ENCODE measurements around the gene LY6G6D.
"Not testable (repeated sequence)": the region's sequence is repeated elsewhere in the genome, so short reads cannot be mapped to it uniquely, and the experiment has no call there.

Gene LY6G6D

DNA sequence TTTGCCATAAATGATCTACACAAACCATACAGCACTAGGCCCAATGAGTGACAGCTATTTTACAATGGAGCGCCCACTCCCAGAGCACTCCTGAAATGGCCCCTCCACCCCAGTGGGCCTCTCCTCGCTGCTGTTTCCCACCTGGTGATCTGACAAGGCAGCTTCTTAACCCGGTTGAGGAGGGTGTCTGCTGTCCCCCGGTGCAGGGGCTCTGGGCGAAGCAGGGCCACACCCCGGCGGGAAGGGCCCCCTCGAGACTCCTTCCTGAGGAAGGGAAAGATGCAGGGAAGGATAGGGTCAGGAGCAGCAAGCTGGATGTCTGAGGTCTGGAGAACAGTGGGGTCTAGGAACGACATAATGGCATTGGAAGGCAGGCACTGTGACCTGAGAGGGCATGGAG, 22.3 kb upstream of the LY6G6D start:
- DNase-seq = no peak

DNA sequence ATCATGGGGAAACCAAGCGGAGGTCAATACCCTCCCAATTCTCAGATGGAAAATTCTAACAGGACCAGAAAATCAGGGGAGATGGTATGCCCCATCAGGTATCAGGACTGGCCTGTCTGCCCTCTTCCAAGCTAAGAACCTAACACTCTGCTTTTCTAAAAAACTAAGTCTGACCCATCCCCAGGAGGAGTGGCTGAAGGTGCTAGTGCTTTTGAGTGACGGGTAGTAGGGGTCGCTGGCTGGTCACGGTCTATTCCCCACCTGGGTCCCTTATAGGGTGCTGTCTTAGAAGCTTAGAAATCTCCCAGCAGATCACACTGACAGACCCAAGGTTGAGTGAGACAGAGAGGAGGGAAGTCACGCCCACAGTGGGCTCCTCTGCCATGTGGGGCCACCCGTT, 21.6 kb upstream of the LY6G6D start:
- DNase-seq = no peak

DNA sequence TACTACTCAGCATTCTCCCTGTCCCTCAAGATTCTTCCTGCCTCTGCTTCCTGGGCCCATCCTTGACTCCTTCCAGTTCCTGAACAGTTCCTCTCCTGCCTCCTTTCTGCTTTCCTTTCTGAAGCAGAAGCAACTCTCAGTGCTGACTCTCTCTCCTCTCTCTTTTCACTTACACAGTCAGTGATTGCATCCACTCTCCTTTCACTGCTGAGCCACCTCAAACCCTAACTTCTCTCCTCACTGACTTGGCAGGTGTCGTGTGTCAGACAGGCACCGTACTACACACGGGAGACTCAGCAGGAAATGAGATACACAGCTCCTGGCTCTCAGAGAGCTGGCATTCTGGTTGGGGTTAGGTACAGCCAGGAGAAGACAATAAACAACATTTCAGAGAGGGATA, 17.6 kb upstream of the LY6G6D start:
- no peak for DNase-seq

DNA sequence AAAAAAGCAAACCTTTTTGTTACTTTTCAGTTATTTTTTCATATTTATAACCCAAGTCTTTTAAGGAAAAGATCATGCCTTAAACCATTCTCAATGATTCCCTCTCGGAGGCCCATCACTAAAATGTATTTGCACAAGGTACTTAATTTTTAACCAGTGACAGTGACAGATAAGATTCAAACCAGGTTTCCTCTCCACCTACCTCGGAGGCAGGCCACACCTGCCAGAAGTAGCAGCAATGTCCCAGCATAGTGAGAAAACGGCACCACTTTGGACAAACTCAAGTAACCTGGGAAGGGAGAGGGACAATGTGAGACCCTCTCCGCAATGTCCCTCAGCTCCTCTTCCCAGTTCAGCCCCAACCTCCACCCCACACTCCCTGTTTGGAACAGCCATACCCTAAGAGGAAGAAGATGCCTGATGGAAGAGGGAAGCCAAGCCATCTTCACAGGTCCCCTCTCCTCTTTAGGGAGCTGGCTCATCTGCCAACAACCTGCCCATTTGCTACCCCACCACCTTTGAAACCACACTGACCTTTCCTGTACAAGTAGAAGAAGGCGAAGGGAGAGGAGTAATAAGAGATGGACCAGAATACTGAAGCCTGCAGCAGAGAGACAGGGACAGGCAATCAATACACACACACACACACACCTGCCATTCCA, 14.3 kb upstream of the LY6G6D start:
- DNase-seq = no peak

DNA sequence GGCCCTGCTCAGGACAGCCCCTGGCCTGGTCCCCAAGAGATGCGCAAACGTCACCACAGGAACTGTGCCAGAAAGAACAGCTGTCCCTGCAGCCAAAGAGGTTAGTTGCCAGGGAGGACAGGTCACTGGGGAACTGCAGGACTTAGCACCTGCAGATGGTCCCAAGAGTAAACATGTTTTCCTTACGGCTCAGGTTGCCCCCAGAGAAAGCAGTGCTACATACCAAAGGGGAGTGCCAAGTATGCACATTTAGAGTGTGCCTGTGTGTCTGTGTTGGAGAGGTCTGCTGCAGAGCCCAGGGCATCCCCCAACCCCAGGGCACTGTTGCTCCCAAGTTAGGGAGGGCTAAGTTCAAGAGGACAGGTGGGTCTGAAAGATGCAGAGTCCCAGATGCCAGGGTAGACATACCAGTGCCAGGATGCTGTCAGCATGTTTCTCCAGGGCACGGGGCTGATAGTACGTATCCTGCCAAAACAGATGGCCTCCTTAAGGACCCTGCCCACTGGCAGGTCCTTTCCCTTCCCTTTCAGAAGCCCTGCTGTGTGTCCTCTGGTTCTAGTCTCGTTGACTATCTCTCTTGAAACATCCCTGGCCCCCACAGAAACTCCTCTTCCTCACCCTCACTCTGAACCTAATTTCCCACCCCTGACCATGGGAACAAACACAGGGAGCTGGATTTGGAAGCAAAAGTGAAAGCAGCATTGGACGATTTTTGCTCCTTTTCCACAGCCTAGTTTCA, 13.3 kb upstream of the LY6G6D start:
- DNase-seq = no peak

DNA sequence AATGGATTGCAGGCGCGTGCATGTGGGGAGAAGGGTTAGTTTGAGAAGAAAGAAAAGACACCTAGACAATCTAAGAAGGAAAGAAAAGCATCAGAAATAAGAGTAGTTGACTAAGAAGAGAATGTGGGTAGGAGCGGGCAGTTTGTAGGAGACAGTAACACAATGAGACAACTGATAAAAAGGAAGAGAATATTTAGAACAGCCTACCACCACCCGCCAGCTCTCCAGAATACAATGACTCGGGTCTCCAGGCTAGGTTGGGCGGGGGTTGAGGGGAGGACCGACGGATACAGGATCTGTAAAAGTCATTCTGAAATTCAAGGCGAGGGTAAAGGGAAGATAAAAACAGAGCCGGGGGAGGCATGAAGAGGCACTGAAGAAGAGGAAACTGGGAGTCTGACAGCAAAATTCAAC, 12.7 kb upstream of the LY6G6D start:
- no peak for DNase-seq

DNA sequence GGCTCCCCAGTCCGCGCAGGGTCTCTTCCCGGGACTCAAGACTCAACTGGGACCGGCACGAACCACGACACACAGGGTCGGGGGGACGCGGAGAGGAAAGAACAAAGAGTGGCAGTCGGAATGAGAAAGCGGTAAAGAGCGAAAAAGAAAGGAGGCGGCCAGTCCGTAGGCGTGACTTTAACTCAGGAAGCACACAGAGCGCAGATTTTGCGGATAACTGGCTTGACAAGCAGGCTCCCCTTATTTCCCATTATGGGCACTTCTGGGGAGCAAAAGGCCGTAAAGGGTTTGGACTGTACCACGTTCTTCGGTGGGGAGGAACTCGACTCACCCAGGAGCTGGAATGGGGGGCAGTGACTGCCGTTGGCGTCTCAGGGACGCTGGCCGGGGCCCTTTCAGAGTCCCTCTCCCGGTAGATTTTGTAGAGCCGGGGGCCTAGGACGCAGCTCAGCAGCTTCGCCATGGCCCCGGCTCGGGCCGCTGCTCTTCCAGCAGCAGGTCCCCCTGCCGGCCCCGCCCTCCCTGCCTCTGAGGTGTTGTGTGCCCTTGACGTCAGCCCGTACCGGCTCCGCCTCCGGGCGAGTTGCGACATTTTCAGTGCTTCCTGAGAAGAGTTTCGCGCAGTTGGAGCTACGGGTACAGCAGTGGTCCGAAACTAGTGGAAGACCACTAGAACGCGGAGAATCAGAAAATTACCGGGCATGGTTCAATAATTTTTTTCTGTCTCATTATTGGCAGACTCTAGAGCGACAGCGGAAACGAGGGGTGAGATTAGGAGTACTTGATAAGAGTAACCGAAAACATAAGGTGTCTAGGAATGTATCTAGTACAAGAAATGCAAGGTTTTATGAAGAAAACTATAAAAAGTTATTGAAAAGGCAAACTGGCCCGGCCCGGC, 12.1 kb upstream of the LY6G6D start, which contains the start of gene ABHD16A:
Gene ABHD16A, minus strand, starts transcription at position 506 of the 898 bp plus-strand sequence. Its CDS starts 43 bp downstream, at position 463.
- DNase-seq = peak; percentile 94 to 97

DNA sequence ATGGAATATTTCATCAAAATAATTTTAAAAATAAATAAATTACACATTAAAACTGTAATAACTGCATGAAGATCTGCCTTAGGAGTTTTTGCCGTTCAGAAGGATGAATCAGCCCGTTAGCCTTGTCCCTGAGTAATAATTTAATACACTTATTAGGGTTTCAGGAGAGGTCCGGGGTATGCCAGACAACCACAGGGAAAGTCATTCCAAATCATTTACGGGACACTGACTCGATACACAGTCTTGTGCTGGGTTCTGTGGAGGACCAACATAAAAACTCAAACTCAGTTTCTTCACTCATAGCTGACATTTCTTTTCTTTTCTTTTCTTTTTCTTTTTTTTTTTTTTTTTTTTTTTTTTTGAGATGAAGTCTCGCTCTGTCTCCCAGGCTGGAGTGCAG, 9.2 kb upstream of the LY6G6D start:
- DNase-seq = no peak

DNA sequence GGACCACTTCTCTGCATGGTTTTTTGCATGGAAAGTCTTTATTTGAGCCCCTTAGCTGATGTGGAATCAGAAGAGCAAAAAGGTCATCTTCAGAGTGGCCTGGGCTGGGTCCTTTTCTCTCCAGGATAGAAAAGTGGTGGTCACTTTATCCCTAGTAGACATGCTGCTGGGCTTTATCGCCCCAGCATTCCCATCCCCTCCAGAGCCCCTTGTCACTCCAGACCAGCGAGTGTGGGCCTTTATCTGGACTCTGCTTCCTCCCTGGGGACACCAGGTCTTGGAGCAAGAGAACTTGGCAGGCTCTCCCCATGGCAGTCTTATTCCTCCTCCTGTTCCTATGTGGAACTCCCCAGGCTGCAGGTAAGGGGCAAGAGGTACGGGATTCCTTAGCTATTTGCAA, 8.5 kb upstream of the LY6G6D start, which contains the start of gene LY6G6F:
Gene LY6G6F, plus strand, starts transcription at position 268 of the 400 bp plus-strand sequence. Its CDS starts 41 bp downstream, at position 309.
- no peak for DNase-seq

DNA sequence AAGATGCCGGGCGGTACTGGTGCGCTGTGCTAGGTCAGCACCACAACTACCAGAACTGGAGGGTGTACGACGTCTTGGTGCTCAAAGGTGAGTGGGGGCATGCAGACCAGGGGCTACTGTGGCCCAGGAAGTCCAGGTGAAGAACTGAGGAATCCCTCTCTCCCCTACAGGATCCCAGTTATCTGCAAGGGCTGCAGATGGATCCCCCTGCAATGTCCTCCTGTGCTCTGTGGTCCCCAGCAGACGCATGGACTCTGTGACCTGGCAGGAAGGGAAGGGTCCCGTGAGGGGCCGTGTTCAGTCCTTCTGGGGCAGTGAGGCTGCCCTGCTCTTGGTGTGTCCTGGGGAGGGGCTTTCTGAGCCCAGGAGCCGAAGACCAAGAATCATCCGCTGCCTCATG, 7.4 kb upstream of the LY6G6D start:
- no peak for DNase-seq

DNA sequence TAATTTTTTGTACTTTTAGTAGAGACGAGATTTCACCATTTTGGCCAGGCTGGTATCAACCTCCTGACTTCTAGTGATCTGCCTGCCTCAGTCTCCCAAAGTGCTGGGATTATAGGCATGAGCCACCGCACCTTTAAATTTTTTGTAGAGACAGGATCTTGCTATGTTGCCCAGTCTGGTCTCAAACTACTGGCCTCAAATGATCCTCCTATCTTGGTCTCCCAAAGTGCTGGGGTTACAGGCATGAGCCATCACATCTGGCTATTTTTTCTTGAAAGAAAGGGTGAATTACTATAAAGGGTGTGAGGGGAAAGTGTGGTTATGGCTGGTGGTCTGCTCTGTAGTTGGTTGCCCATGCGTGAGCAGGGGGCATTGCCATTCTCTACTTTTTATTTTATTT, 6.9 kb upstream of the LY6G6D start:
- no peak for DNase-seq

DNA sequence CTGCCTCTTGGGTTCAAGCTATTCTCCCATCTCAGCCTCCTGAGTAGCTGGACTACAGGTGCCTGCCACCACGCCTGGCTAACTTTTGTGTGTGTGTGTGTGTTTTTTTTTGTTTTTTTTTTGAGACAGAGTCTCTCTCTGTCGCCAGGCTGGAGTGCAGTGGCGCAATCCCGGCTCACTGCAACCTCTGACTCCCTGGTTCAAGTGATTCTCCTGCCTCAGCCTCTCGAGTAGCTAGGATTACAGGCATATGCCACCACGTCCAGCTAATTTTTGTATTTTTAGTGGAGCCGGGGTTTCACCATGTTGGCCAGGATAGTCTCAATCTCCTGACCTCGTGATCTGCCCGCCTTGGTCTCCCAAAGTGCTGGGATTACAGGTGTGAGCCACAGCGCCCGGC, 6.0 kb upstream of the LY6G6D start:
- not testable (repeated sequence) for DNase-seq

DNA sequence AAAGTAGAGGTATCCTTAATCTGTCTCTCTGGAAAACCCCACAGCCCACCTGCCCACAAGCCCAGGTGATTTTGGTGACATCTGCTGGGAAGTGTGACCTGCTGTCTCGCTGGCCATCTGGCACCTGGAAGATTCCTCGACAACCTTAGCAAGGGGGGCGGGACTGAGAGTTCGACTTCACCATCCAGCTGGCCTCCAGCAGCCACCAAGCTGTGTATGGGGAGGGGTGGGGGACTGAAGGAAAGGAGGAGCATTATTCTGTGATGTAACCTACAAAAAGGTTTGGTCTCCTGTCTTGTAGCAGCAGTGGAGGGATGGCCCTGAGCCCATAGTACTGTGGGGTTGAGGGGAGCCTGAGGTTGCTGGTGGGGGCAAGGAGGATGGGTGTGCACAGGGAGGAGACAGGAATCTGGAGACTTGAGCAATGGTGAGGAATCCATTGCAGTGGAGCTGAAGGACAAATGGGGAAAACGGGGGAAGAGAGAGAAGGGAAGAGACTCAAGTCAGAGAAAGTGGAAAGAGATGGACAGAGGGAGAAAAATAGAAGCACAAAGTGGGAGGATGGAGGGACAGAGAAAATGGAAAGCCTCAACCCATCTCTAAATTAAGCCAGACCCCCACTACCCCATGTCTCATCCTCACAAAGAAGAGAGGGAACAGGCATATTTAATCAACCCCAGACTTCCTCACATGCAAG, 4.5 kb upstream of the LY6G6D start:
- DNase-seq = no peak

DNA sequence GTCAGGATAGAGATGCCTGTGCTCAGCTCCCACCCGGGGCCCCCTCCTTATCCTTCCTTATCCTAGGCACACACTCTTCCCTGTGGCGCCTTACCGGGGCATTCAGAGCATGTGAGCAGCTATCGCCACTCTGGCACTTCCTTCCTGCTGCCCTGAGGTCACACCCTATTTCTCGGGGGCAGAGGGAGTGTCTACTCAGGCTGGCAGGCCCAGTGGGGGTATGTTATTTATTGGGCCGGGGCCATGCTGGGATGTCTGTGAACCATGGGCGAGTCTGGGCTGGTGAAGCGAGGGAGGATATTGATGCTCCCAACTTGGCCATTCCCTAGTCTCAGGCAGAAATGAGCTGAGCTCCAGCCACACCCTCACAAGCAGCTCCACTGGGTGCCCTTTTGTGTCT, 3.9 kb upstream of the LY6G6D start:
- DNase-seq = no peak

DNA sequence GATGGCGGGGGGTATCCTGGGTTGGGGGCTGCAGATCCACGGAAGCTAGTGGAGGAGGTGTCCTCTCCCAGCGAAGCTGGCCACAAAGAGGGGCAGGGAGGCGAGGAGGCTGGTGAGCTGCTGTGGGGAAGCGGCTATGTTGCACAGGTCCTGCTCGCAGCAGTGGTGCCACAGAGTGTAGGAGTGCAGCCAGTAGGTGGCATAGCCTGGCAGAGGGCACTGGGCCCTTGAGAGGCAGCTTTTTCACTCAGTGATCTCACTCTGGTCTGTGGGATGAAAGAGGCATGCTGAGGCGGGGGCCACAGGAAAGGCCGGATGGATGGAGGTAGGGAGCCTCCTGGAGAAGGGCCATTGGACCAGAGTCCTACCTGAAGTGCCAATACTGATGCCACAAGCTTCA, 2.9 kb upstream of the LY6G6D start:
- DNase-seq = no peak

DNA sequence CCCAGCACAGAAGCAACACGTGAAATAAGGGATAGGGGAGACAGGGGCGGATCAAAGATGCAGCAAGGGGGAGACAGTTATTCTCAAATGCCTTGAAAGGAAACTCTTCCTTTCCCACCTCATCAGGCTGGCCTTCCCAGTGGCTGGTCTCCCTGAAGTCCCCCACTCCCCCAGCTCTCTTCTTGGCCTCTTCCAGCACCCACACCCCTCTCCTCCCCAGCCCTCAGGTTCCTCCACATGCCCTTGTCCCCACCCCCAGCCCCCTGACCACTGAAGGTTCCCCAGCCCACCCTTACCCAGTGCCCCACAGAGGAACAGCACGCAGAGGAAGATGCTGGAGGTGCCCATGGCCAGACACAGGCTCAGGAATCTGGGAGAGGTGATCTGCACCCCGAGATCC, 1.7 kb upstream of the LY6G6D start:
- no peak for DNase-seq

DNA sequence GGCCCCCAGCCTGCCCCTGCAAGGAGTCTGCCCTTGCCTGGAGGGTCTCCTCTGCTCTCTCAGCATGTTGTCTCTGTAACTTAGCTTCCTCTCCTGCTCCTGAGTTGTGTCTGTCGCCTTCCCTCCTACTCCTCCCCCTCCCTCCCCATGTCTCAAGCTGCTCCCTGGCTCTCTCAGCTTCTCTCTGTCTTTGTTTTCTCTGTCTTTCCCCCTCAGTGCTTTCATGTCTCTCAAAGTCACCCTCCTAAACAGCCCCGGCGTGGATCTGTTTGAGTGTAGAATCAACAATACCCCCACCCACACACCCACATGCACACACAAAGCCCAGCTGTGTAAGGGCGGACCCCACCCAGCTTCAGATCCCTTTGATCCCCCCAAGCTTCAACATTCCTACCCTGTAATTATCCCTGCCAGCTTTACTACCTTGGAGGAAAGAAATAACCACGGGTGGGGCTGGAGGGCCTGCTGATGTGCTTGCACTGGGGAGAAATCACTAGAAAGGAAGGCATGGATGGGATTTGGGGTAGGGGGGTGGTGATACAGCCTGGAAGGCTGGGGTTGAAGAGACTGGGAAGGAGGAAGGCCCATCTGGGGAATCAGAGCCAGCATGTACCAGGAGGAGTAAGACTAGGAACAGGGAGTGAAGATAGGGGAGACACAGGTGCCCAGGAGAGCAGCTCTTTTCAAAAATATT, 1.0 kb upstream of the LY6G6D start:
- DNase-seq = no peak

DNA sequence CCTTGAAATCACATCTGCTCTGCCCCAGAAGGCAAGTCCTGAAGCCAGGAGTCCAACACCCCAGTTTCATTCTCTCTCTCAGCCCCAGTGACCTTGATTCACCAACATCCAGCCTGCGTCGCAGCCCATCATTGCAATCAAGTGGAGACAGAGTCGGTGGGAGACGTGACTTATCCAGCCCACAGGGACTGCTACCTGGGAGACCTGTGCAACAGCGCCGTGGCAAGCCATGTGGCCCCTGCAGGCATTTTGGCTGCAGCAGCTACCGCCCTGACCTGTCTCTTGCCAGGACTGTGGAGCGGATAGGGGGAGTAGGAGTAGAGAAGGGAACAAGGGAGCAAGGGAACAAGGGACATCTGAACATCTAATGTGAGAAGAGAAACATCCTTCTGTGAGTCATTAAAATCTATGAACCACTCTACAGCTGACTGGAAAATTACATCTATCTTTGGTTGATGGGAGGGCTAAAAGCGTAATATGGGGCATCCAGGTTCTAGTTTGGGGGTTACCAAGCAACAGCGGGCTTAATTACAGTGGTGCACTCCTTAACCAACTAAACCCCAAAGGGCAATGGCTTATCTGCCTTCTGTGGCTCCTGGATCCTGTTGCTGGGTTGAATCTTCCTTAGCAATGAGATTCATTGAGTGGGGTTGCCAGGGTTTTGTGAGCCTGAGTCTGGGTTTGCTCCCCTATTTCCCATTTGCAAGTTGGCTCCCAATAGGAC, 2.5 kb downstream of the LY6G6D start:
- no peak for DNase-seq

DNA sequence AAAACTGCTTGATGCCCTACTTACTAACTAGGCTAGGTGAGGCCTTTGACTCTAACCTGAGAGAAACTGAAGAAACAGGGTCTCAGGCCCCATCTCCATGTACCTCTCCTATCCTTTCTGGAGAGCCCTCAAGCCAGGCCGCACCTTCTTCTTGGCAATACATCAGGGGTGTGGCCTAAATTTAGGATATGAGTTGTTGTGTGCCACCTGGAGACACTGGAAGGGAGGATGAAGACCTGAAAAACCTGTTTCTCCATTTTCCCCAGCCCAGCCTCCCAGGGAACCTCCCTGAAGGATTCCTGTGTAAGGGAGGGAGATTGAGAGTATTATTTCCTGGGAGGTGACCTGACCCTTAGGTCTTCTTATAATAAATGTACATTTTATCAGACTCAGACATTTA, 3.1 kb downstream of the LY6G6D start:
- DNase-seq = no peak

DNA sequence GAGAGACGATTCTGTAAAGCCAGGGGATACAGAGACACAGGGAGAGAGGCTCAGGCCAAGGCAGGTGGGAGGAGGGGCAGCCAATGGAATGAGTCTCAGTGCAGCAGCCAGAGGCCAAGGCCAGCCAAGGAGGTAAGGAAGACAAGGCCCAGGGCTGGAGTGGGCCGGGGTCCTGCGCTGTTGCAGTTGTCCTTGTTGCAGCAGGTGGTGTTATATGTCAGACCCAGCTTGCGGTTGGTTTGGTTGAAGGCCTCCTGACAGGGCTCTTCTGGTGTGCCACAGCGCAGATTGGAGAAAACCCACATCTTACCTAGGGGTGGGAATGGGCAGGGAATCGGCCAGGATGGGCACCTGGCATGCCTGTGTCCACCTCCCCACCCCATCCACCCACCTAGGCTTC, 3.9 kb downstream of the LY6G6D start:
- DNase-seq = no peak

DNA sequence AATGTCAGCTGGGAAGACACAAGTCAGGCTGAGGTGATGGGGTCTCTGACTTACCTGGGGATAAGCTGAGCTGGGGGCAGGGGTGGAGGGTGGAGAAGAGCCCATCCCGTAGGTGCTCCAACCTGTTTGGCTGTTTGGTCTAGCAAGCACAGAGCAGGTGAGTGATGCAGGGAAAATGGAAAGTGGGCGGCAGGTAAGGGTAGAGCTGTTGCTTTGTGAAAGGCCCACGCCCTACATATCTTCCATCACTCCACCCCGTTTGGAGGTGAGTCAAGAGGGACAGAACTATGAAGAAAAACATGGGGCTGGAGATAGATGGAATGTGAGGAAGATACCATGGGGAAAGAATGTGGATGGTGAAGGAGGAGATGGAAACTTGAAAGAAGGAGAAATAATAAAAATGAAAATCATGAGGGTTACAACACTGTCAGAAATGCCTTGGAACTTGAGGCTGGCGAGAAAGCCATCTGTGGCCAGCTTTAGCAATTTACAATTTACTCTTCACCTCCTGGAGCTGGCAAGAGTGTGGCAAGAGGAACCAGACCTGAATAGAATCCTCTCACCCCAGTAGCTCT, 5.1 kb downstream of the LY6G6D start:
- DNase-seq = no peak
